ENCODE measurements around the gene SESN1.

The SESN1 gene

GRCh38 chr6:108960601-108961000, 134.0 kb downstream of the SESN1 start:
- H3K4me3 ChIP-seq (ENCODE audit: low read depth, low read length), result no peak overlapping the region
- no peak for TF ChIP-seq CTCF (IDR thresholded peaks at IDR 0.05; ENCODE audit: low read depth, low read length)

DNA sequence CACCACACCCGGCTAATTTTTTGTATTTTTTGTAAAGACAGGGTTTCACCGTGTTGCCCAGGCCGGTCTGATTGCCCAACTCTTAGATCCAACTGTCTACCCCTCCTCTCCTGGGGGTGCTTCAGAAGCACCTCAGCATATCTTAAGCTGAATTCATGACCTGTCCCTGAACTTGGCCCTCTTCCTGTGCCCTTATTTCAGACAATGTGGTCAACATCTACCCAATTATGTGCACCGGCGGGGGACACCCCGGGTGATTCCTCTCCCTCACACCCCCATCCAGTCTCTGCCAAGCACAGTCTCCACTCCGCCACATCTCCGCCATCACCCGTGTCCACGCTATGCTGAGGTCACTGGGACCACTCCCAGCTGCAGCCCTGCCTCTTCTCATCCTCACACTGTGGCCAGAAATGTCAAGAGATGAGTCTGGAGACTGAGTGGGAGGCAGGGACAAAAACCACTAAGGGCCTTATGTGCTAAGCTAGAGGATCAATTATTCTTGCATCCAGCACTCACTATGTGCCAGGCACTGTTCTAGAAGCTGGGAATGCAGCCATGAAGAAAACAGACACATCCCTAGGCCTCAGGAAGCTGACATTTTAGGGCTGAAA, 134.6 kb downstream of the SESN1 start:
- TF ChIP-seq CTCF (IDR thresholded peaks at IDR 0.05; ENCODE audit: low read depth, low read length), result no peak
- H3K4me3 ChIP-seq (ENCODE audit: low read depth, low read length), result no peak overlapping the region

GRCh38 chr6:108958900-108959770, 135.5 kb downstream of the SESN1 start:
- no peak for TF ChIP-seq CTCF (IDR thresholded peaks at IDR 0.05; ENCODE audit: low read depth, low read length)
- no peak overlapping the region for H3K4me3 ChIP-seq (ENCODE audit: low read depth, low read length)

DNA sequence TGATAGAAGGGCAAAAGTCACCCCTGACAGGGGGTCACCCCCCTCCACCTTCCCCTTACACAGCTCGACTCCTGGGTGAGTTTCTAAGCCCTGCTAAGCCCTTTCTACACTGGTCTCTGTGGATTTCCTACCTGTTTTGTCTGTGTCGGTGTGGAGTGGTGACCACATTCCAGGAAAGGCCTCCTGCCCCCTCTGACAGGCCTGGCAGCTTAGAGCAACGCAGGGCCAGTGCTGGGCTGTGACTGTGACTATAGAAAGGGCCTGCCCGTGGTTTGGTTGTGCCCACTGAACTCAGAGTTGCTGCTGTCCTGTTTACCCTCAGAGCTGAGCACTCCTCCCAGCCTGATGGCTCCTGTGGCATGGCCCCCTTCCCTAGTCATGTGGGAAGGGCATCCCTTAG, 137.4 kb downstream of the SESN1 start:
- TF ChIP-seq CTCF (IDR thresholded peaks at IDR 0.05; ENCODE audit: low read depth, low read length), result no peak
- H3K4me3 ChIP-seq (ENCODE audit: low read depth, low read length), result no peak overlapping the region

- no peak for TF ChIP-seq CTCF (IDR thresholded peaks at IDR 0.05; ENCODE audit: low read depth, low read length)
- H3K4me3 ChIP-seq (ENCODE audit: low read depth, low read length), result no peak overlapping the region
Observed at GRCh38 chr6:108955329-108955949, 139.2 kb downstream of the SESN1 start.

DNA sequence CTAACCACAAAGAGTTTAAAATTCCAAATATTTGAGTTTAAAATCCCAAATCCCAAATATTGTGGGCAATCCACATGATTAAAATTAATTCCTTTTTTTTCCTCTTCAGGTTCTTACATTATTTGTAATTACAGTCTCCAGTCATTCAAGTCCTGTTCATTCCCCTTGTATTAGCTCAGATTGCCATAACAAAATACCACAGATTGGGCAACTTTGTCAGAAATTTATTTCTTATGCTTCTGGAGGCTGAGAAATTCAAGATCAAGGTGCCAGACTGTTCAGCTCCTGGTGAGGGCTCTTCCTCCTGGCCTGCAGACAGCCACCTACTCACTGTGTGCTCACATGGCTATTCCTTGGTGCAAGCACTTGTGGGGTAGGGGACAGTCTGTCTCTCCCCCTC, 141.0 kb downstream of the SESN1 start:
- no peak overlapping the region for H3K4me3 ChIP-seq (ENCODE audit: low read depth, low read length)
- no peak for TF ChIP-seq CTCF (IDR thresholded peaks at IDR 0.05; ENCODE audit: low read depth, low read length)
